Heart left ventricle (tissue), 16 donors: ENCODE results near the gene MET. TPM values are rescaled to one million over a fixed set of nuclear protein-coding genes. Genes with fewer than 3 reads are reported as not detected.
A peak's percentile ranks its signal among the peaks of the same experiment; 100 is the strongest.
"Not testable (repeated sequence)": the region's sequence is repeated elsewhere in the genome, so short reads cannot be mapped to it uniquely, and the experiment has no call there.

Source experiments
- ATAC-seq, 4 donors: fragments of 200-7000 bp; cut with Tn5 transposase; one replicate each; pipeline ENCODE4 v1.9.1; 2020 to 2022; ENCODE audit warnings: moderate library complexity in 4 of 4, mild to moderate bottlenecking in 3 of 4, moderate number of reproducible peaks in 1 of 4
- DNase-seq, 5 donors: peaks; one replicate each; pipeline ENCODE4 v3.0.0-alpha.2; 2020
- H3K27ac ChIP-seq, 12 donors: fragments of 200-600 bp; sonication (generic) in 4 of 12; one replicate each; pipeline versions ENCODE4 v1.5.0 to v1.8.0; 2016 to 2022; ENCODE audit warnings: mild to moderate bottlenecking in 2 of 12
- H3K27me3 ChIP-seq, 9 donors: fragments of 200-600 bp; sonication (generic) in 2 of 9; one replicate each; pipeline versions ENCODE4 v1.5.1 to v1.8.0; 2016 to 2022; ENCODE audit warnings: mild to moderate bottlenecking in 3 of 9
- H3K36me3 ChIP-seq, 9 donors: fragments of 200-600 bp; sonication (generic) in 2 of 9; one replicate each; pipeline versions ENCODE4 v1.5.0 to v1.8.0; 2018 to 2022; ENCODE audit warnings: mild to moderate bottlenecking in 2 of 9
- H3K4me1 ChIP-seq, 12 donors: fragments of 200-600 bp; sonication (generic) in 4 of 12; one replicate each; pipeline versions ENCODE4 v1.5.0 to v1.8.0; 2016 to 2022; ENCODE audit warnings: mild to moderate bottlenecking in 3 of 12
- H3K4me3 ChIP-seq, 12 donors: fragments of 200-600 bp; sonication (generic) in 4 of 12; one replicate each; pipeline versions ENCODE4 v1.5.0 to v1.8.0; 2017 to 2022; ENCODE audit warnings: mild to moderate bottlenecking in 9 of 12, moderate library complexity in 4 of 12
- H3K9me3 ChIP-seq, 12 donors: fragments of 200-600 bp; sonication (generic) in 4 of 12; one replicate each; pipeline versions ENCODE4 v1.5.0 to v1.8.0; 2016 to 2022; ENCODE audit warnings: mild to moderate bottlenecking in 1 of 12
- POLR2A ChIP-seq, 2 donors: fragments of 450-650 bp; IDR thresholded peaks; one replicate each; pipeline ENCODE4 v1.6.1; 2017; ENCODE audit warnings: antibody characterized with exemption in 2 of 2, mild to moderate bottlenecking in 2 of 2, moderate library complexity in 2 of 2
- WGBS, 4 donors: extraction: QIAGEN DNeasy Blood & Tissue Kit in 2 of 4; methylation state at CpG; one replicate each; pipeline versions ENCODE4 v1.1.5 to v1.1.7; 2013 to 2018; 5-methylcytosine and 5-hydroxymethylcytosine counted together
- intact Hi-C, 10 donors: fragments of 100-400 bp; cut with DNase I; formaldehyde crosslinking; loops; one replicate each; pipeline versions ENCODE4 v1.11.1 to v1.14.2; 2022
- polyA plus RNA-seq, 2 donors: library from polyadenylated mRNA; stranded (reverse); fragments of 200-250 nt; gene quantifications; one replicate each; pipeline ENCODE4 v1.2.3, GENCODE V29; 2013
- total RNA-seq, 9 donors: library from RNA; depleted of rRNA in 2 of 9; stranded (reverse); fragments of >200 nt in 2 of 9; fragmentation: NEBNext Ultra II Directional in 3 of 9; extraction: Animal tissue kit (Norgen Biotek cat#: 25700) in 3 of 9; gene quantifications; one replicate each; pipeline versions ENCODE4 v1.1.0 to v1.2.4, GENCODE V29; 2016 to 2023
- TF ChIP-seq, protein P1 (sequence below), 12 donors: fragments of 200-600 bp; sonication (generic) in 4 of 12; IDR thresholded peaks; one replicate each; pipeline versions ENCODE4 v1.5.0 to v1.8.0; 2018 to 2022; ENCODE audit warnings: antibody characterized with exemption in 12 of 12, mild to moderate bottlenecking in 5 of 12
- donor health status: ischemic (EF 13 %, LVEDD 7.1; RV severe dilation, severe dysfunction).
- donor health status: healthy with polysubstance abuse.
- donor health status: DM: no; HTN: yes; CAD: no.
- donor health status: DM: no; HTN: no; CAD: no.
- donor health status: ischemic (EF 25% LVEDD 6.9; RV normal size, moderate dysfunction).
- donor health status: ischemic (EF 25% LVEDD 5.7; RV mildly dilated, moderate dysfunction).
- donor health status: healthy.
- donor health status: DM: yes; HTN: yes; CAD: no.
- donor health status: ischemic (EF 35%, LVEDD 5.7; RV mildly dilated, moderate dysfunction).
- donor health status: nonischemic (EF 11% LVEDD 7.7; RV severe dilation, severe dysfunction).
- donor health status: DM: yes; HTN: yes; CAD: no.
- donor health status: PGD.
- donor health status: ischemic (EF 29% LVEDD 5.4; RV normal size, mild dysfunction).
- donor health status: nonischemic (EF 23%, LVEDD 6.1; RV moderate dilation, normal function).

Gene MET
- total and polyA plus RNA-seq, 11 donors: 2.4 to 29.7 (median 14.3) TPM

DNA sequence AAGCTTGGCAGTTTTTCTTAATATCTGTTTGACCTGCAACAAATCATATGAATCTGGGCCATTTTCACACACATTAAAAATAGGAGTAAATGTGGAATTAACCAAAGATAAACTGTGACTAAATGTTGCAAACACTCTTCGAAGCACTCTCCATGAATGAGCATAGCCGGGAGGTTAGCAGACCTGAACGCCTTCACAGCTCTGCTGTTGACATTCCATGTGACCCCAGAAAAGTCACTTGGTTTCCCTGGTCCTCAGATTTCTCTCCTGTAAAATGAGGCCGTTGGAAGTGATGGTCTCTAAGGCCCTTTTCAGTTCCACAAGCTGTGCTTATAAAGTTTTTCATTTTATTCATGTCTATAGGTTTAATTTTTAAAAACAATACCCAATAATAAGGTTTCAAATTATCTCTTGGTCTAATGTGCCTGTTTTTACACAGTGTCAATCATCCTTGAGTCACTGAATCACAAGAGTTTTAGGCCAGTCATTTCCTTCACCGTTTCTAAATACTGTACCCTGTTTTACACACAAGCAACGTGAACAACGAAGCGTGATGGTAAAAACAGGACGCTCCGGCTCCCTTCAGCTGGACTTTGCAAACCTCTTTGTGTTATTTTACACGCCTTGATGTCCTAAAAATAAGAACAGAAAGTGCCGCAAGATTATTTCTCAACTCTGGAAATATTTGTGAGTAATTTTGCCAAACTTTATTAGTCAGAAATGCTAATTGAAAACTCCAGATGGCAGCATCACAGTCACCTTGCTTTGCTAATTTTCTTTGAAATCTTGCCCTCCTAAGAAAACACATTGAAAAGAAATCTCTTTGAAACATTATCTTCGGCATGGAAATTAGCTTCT lies 38.6 kb upstream of the MET start:
- TF ChIP-seq, protein P1, sequence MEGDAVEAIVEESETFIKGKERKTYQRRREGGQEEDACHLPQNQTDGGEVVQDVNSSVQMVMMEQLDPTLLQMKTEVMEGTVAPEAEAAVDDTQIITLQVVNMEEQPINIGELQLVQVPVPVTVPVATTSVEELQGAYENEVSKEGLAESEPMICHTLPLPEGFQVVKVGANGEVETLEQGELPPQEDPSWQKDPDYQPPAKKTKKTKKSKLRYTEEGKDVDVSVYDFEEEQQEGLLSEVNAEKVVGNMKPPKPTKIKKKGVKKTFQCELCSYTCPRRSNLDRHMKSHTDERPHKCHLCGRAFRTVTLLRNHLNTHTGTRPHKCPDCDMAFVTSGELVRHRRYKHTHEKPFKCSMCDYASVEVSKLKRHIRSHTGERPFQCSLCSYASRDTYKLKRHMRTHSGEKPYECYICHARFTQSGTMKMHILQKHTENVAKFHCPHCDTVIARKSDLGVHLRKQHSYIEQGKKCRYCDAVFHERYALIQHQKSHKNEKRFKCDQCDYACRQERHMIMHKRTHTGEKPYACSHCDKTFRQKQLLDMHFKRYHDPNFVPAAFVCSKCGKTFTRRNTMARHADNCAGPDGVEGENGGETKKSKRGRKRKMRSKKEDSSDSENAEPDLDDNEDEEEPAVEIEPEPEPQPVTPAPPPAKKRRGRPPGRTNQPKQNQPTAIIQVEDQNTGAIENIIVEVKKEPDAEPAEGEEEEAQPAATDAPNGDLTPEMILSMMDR (IDR thresholded peaks at IDR 0.05): no peak
- no peak for TF ChIP-seq POLR2A (IDR thresholded peaks at IDR 0.05)
- ATAC-seq (peak in 2 of 4 donors; percentile 7 to 29), DNase-seq (no peak)
- Histone ChIP-seq H3K36me3 (no peaks in the 10 kb centered on the region), H3K4me3 (no peak overlapping the region), H3K27me3 (no peaks in the 10 kb centered on the region), H3K9me3 (no peaks in the 10 kb centered on the region), H3K4me1 (peaks cover 0 to 13% (median 0%) of the 10 kb centered on the region in 12 donors), H3K27ac (peak overlapping the region in 1 of 12 donors; percentile 11)
- 81 to 87% (median 82%) methylated on average over 13 of the region's 13 CpGs for WGBS, 4 donors
- intact Hi-C loops: no loop called here

GRCh38 chr7:116636997-116637396 lies 35.0 kb upstream of the MET start:
- H3K9me3 ChIP-seq: no peaks in the 10 kb centered on the region
- no peak for TF ChIP-seq POLR2A (IDR thresholded peaks at IDR 0.05)
- TF ChIP-seq, protein P1 (IDR thresholded peaks at IDR 0.05): no peak
- no peak overlapping the region for H3K4me3 ChIP-seq
- DNase-seq: no peak
- ATAC-seq: no peak
- H3K36me3 ChIP-seq: no peaks in the 10 kb centered on the region
- H3K4me1 ChIP-seq: no peaks in the 10 kb centered on the region
- intact Hi-C loops: no loop called here
- 87 to 91% (median 88%) methylated on average over 4 of the region's 4 CpGs for WGBS, 4 donors
- no peaks in the 10 kb centered on the region for H3K27me3 ChIP-seq
- no peak overlapping the region for H3K27ac ChIP-seq

- H3K4me1 ChIP-seq, ATAC-seq, H3K36me3 ChIP-seq, H3K27me3 ChIP-seq, intact Hi-C loops, H3K4me3 ChIP-seq, H3K9me3 ChIP-seq, H3K27ac ChIP-seq: not testable (repeated sequence)
- WGBS, 4 donors: 94 to 97% (median 96%) methylated on average over 23 to 29 of the region's 29 CpGs
- DNase-seq: peak in 1 of 5 donors; percentile 52
These were observed 33.4 kb upstream of the MET start for GRCh38 chr7:116638592-116638991.

GRCh38 chr7:116641551-116642153 lies 30.3 kb upstream of the MET start:
- Histone ChIP-seq H3K27ac (no peak overlapping the region), H3K27me3 (no peaks in the 10 kb centered on the region), H3K36me3 (no peaks in the 10 kb centered on the region), H3K4me1 (no peaks in the 10 kb centered on the region), H3K9me3 (no peaks in the 10 kb centered on the region), H3K4me3 (no peak overlapping the region)
- 92 to 97% (median 96%) methylated on average over 2 of the region's 2 CpGs for WGBS, 4 donors
- DNase-seq (no peak), ATAC-seq (no peak)
- TF ChIP-seq POLR2A (IDR thresholded peaks at IDR 0.05): no peak
- TF ChIP-seq, protein P1 (IDR thresholded peaks at IDR 0.05): no peak
- intact Hi-C loops: no loop called here

GRCh38 chr7:116643148-116643547 lies 28.8 kb upstream of the MET start:
- not testable (repeated sequence) for ATAC-seq
- 81 to 88% (median 86%) methylated on average over 4 of the region's 4 CpGs for WGBS, 4 donors

More at GRCh38 chr7:116643148-116643547, 28.8 kb upstream of the MET start:
- H3K27me3 ChIP-seq, DNase-seq, intact Hi-C loops, H3K27ac ChIP-seq, H3K4me1 ChIP-seq, H3K4me3 ChIP-seq, H3K36me3 ChIP-seq, H3K9me3 ChIP-seq: not testable (repeated sequence)
